HG03280 (cell line): ENCODE measurements around the gene POU3F1.

Experiments
- ATAC-seq: cut with Tn5 transposase; IDR thresholded peaks from one replicate; pipeline ENCODE4 v1.9.1; 2021; ENCODE audit warnings: mild to moderate bottlenecking, moderate library complexity; ENCODE audit not compliant: unreplicated experiment

Gene POU3F1

DNA sequence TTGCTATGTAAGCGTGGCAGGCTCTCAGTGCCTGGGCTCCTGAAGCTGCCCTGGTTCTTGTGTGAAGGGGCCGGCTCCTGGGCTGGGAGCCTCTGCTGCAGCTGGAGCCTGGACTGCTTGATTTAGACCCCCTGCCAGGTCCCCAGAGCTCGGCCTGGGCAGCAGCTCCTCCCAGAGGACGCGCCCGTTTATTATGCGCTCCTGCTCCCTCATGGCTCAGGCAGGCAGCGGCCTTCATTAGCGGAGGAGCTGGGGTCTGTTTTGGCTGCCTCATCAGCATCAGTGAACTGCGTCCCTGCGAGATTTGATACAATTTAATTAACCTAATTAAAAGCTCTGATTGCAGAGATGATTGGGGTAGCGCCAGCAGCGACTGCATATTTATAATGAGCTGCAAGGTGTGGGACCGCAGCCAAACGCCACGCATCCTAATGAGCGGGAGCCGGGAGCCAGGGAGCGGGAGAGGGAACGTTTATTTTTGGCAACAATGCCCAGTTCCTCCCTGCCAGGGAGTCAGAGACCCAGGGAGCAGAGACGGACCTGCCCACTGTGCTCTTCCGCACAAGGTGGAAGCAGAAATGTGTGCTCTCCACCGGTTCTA is 17.4 kb downstream of the POU3F1 start:
- ATAC-seq: no peak

DNA sequence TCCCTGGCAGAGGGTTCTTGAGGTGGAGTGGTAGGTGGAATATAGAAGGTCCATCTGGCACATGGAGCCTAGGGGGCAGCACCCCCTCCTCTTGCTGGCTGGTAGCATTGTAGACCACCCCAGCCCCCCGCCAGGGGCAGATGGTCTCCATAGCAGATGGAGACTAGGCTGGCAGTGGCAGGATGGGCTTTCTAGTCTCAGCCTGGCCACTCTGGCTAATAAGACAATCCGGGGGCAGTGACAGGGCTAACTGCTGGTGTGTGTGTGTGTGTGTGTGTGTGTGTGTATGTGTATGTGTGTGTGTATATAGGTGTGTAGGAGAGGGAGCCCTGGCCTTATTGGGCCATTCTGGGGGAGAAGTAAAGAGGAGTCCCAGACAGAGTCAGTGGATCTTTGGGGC is 17.9 kb downstream of the POU3F1 start:
- ATAC-seq: no peak

DNA sequence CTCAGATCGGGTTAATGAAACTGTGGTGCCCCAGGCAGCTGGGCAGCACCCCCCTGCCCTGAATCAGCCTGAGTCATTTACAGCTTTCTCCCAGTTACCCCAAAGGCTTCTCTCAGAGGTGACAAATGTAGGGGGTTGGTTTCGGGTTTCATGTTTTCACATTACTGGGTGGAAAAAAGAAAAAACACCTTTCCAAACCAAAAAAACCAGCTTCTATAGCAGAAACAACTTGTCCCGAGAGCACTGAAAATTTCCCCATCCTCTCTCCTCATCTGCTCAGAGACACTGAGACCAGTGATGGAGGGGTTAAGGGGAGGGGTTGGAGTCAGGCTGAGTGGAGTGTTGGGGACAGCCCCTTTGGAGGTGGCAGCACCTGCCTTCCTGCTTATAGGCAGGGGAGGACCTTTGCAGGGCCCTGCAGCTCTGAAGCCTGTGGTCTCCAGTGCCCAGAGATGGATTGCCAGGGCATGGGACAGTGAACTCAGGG is 18.4 kb downstream of the POU3F1 start:
- peak; percentile 70 for ATAC-seq

DNA sequence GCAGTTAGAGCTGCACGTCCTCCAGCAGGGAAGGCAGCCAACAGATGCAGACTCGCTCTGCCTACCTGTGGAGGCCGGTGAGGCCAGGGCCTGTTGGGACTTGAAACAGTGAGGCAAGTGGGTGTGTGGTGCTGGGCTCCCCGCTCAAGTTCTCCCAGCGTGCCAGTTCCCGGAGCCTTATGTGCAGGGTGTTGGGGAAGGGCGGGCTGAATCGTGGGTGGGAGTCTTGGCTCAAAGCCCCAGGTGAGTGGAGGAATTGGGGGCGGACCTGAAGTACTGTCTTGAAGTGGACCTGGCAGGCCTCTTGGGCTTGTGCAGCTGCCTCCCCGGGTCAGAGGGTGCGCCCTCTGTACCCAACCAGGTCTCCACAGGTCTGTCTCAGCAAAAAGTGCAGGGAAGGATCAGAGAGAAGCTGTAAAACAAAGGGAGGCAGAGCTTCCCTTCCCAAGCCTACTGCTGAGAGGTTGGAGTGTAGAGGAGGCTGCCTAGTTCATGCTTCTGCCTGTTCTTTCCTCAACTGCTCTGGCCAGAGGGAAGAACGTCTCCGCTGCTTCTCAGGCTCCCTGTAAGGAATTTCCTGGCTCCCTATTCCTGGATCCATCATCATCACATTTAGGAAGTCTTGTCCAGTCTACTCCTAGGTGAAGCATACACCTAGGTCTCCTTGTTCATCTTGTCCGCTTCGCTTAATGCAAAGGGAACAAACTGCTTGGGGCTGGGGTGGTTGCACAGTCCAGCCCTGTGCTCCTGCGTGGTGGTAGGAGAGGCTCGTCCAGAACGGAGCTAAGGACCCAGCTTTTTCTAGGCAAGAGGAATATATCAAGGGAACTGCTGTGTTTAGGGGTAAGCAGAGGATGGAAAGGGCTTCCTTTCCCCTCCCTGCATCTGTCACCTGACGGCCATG is 19.1 kb downstream of the POU3F1 start:
- ATAC-seq: no peak

DNA sequence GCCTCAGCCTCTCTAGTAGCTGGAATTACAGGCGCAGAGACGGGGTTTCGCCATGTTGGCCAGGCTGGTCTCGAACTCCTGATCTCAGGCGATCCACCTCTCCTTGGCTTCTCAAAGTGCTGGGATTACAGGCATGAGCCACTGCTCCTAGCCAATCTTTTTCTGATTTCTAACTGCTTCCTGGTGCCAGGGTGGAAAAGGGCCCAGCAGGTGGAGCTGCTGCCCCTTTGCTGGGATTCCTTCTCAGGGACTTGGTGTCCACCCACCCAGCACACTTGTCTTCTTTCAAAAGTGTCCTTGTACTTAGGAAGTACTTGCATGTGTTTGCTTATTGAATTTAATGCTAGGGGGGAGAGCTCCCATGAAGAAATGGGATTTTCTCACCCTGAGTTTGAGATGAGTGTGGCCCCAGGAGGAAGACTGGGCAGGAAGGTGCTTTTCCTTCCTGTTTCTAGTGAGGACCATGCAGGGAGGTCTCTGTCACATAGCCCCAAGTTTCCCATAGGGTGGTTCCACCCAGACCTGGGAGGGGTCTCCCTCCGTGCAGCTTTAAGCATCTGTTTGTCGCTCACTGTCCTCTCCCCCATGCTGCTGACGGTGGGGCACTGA is 19.9 kb downstream of the POU3F1 start:
- no peak for ATAC-seq

DNA sequence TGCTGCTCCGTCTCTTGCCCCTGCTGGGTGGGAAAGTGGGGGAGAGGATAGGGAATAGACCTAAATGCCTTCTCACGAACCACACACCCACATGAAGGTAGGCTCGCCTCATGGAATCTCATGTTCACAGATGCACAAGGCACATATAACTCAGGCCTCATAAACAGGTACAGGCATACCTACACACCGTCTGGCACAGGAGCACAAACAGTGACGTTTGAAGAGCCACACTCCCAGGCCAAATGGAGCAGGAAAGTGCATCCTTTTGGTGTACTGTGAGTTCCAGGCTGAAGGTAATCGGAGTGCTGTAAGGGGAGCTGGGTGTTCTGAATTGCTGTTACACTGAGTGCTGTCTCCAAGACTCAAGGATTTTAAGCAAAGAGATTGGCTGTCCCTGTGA is 20.9 kb downstream of the POU3F1 start:
- no peak for ATAC-seq

DNA sequence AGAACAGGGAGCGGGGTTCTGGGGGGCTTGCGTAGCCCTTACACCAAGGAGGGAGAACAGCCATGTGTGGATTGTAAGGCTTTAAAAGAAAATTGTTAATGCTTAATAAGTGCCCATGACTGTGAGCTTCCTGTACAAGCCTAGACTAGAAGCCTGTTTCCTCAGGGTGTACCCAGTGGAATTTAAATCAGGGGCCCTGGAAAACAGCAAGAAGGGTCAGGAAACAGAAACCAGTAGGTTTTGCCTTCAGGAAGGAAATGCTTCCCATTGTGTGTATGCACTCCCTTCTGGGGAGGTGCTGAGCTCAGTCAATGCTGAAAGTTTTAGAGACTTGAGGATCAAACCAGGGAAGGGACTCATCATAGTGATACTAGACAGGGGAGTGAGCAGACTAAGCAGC is 21.4 kb downstream of the POU3F1 start:
- ATAC-seq: no peak

DNA sequence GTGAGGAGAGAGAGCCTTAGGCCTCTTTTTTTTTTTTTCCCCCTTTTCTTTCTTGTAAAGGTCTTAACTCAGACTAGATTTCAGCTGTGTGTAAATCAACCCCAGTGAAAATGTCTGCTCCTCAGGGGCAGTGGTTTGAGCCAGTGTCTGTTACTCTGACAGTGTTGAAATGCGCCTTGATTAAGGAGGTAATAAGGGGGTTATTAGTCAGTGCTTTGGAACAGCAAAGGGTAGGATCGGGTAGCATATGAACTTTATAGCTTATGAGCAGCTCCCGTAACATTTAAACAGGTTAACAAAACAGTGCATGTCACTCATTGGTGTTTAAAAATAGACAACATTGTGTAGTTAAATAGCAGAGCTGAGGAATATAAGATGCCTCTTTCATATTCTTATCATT is 23.8 kb downstream of the POU3F1 start:
- no peak for ATAC-seq

DNA sequence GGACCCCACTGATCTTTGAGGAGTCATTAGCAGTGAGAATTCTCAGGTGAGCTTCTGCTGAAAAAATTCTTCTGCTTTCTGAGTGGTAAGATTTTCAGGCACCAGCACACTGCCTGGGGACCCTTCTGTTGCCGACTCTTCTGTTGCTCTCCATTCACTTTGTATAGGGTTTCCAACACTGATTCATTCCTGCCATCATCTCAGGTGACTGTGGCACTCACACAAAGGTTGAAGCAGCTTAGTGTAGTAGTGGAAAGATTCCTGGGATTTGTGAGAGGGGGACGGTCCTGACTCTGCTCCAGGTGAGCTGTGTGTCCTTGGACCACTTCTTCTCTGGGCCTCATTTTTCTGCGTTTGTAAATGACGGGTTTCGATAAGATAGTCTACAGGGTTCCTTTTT is 24.6 kb downstream of the POU3F1 start:
- ATAC-seq: no peak

DNA sequence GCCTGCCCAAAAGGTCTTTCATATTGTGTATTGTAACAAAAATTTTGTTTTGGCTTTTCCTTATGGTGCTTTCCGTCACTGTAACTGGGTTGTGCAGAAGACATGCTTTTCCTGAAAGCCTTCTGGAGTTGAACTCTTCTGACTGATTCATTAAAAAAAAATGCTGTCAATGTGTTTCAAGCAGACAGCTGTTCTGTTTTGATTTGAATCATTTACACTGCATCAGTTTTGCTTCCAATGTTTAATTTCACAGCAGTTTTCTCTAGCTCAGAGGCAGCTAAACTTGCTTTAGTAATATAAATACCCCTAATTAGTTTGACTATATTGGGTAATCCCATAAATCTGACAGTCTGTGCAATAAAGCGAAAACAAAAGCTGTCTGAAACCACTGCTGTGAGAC is 26.2 kb downstream of the POU3F1 start:
- no peak for ATAC-seq

DNA sequence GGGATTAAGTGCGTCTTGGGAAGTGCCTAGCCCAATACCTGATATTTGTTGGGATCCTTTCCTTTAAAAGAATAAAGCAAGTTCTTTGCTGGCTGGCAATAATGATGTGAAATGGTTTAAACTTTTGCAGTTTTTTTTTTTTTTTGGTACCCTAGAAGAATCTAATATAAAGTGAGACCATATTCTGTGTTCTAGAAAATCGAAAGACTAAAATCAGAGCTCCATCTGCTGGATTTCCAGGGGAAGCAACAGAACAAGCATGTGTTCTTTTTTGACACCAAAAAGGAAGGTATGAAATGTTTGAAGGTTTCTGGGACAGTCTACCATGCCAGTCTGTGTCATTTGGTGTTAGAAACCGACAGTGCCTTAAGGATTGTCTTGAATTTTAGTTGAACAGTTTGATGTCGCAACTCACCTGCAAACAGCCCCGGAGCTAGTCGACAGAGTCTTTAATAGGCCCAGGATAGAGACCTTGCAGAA is 27.7 kb downstream of the POU3F1 start:
- no peak for ATAC-seq

DNA sequence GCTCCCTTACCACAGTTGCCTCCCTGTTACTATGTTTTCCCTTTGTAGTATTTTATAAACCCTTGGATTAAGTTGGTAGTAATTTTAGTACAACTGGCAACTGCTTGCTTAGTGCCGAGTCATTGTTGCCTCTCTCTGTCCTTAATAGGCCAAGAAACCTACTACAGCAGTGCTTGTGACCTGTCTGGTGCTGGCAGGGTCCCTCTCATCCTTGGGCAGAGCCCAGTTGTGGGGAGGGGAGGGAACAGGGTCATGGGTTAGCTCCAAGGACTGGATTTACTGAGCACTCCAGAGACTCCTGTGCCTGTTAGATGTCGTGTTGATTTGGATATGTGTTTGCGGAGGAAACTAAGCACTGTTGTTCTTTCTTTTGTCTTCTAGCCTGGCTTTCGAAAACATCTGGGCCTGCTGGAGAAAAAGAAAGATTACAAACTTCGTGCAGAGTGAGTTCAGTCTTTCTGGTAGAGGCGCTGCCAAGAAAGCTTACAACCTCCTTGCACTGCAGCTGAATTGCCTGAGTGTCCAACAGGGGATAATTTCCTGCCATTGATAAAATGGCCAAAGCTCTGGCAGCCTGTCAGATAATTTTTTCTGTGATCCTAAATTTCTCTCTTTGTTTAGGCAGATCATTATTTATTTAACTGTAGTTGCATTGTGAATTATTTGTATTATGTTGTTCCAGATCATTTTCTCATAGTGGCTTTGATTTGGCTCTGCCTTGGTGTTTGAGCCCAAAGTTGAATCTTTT is 30.4 kb downstream of the POU3F1 start:
- ATAC-seq: no peak

DNA sequence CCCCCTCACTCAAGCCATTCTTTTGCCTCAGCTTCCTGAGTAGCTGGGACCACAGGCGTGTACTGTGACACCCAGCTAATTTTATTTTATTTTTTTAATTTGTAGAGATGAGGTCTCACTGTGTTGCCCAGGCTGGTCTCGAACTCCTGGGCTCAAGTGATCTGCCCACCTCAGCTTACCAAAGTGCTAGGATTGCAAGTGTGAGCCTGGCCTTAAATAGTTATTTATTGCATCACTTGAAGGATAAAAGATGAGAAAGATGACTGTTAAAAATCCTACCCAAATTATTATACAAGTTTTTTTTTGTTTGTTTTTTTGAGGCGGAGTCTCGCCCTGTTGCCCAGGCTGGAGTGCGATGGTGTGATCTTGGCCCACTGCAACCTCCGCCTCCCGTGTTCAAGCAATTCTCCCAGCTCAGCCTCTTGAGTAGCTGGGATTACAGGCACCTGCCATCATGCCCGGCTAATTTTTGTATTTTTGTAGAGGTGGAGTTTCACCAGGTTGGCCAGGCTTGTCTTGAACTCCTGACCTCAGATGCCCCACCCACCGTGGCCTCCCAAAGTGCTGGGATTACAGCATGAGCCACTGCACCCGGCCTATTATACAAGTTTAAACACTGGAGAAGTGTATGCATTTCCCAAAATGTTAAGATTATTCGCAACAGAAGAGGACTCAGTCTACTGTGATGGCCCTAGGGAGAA is 31.7 kb downstream of the POU3F1 start:
- no peak for ATAC-seq

DNA sequence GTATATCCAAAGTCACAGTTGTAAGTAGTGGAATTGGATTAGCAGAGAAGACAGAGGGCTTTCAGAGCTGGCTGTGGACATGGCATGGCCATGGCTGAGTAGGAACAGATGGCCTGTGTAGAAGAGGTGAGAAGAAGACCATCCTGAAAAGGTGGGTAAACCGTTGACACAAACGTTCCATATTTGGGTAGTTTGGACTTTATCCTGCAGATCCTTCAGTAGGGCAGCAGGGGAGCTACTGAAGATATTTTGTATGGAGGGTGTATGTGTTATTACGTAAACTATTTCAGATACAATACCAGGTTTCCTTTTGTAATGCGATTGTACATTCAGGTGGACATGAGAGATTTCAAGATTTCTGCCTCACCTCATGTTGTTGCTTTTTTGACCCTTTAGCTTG is 32.4 kb downstream of the POU3F1 start:
- ATAC-seq: no peak

DNA sequence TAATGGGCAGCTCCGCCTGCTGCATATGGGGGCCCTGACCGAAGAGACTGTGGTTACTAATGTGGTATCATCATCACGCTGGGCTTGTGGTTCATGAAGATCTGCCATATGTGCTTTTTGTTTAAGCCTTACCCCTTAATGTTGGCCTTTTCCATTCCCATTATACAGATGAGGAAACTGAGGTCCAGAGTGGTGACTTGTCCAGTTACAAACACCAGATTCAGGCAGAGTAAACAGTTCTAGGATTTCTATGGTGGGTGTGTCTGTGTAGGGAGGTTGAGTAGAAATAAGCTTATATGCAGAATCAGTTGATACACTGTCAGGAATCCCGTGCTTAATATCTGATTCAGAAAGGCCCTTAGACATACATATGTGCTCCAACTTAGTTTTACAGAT is 33.4 kb downstream of the POU3F1 start:
- ATAC-seq: no peak

DNA sequence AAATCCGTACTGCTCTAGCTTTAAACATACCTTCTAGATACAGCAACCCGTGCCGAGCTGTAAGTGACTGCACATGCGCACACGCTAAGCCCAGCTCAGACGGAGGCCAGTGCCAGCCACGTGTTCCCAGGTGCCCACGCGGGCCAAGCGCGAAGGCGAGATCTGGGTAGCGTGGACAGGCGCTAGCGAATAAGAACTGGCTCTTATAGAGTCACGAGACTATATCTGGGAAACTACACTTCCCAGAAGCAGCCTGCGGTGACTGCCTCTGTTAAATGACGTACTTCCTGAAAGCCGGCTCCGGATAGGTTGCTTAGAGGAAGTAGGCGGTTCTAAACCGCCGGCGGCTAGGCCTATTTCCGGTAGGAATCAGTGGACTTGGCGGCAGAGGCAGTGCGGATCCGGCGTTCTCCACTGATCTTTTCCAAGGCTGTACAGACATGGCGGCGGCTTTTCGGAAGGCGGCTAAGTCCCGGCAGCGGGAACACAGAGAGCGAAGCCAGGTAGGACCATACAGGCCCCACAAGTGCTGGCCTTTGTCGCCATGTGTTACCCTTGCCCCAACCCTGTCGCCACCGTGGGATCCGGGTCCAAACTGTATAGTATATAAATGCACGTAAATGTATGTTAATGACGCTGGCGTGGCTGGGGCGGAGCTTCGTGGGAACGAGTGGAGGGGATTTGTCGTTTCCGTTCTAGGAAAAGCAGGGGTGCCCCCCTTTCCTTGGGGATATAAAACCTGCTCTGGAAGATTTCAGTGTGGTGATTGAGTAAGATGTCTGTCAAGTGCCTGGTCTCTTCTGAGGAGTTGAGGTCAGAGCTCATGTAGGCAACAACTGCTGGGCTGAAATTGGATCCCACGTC is 34.0 kb downstream of the POU3F1 start, which contains the start of gene UTP11:
Gene UTP11 (plus strand): TSS at position 372 of the 864 bp plus-strand sequence. CDS start 69 bp downstream, at position 441.
- peak; percentile 96 for ATAC-seq

DNA sequence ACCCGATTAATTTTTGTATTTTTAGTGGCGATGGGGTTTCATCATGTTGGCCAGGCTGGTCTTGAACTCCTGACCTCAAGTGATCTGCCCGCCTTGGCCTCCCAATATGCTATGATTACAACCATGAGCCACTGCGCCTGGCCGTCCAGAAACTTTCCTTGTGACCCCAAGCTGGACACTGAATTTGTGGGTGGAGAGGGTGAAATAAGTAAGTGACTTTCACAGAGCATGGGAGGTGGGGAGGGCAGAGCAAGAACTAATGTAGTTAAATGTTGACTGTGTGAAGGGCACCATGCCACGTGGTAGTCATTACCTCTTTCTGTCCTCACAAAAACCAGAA is 36.8 kb downstream of the POU3F1 start:
- ATAC-seq: no peak

DNA sequence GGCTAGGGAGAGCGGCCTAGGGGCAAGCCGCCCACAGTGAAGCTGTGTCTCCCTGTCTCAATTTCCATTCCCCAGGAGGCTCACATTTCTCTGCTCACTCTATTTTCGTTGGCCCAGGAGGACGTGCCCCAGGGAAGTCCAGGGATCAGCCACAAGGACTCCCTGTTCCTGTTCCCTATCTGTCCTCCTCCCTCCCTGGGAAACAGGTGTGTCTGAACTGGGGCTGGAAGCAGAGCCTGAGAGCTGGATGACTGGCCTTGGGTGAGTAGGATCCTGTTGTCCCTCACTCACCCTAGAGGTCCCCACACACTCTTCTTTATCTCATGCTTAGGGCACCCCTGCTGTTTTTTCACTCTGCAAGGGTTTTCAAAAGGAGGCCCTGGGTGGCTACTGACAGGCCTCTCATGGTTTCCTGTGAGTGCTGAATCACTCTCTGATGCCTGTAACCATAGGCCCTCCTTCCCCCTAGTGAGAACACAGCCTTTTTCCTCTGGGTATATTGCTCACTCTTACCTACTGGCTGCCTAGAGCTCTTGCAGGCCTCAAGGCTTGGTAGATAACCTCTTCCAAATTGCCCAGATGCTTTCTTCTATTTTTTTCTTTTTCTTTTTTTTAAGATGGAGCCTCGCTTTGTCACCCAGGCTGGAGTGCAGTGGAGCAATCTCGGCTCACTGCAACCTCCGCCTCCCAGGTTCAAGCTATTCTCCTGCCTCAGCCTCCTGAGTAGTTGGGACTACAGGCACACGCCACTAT is 37.3 kb downstream of the POU3F1 start:
- ATAC-seq: no peak
